Parathyroid adenoma (tissue), 2 donors: ENCODE results near the gene PHF12.

Experiments used
- H2AFZ ChIP-seq: fragments of 300-600 bp; sonication (generic); one replicate; pipeline ENCODE4 v1.7.0; 2017; ENCODE audit warnings: antibody characterized with exemption, mild to moderate bottlenecking
- H3K27ac ChIP-seq: fragments of 300-600 bp; sonication (generic); one replicate; pipeline ENCODE4 v1.7.0; 2017
- H3K27me3 ChIP-seq: fragments of 300-600 bp; sonication (generic); one replicate; pipeline ENCODE4 v1.7.0; 2017; ENCODE audit warnings: low read length; ENCODE audit not compliant: control insufficient read depth, insufficient read depth
- H3K36me3 ChIP-seq: fragments of 300-600 bp; sonication (generic); one replicate; pipeline ENCODE4 v1.7.0; 2017; ENCODE audit warnings: low read length; ENCODE audit not compliant: control insufficient read depth, insufficient read depth
- H3K4me1 ChIP-seq: fragments of 300-600 bp; sonication (generic); one replicate; pipeline ENCODE4 v1.7.0; 2017; ENCODE audit warnings: control low read depth
- H3K4me2 ChIP-seq: fragments of 300-600 bp; sonication (generic); one replicate; pipeline ENCODE4 v1.7.0; 2017; ENCODE audit warnings: low read length
- H3K4me3 ChIP-seq: fragments of 300-600 bp; sonication (generic); one replicate; pipeline ENCODE4 v1.7.0; 2017; ENCODE audit warnings: low read depth, low read length
- H3K79me2 ChIP-seq: fragments of 300-600 bp; sonication (generic); one replicate; pipeline ENCODE4 v1.7.0; 2017; ENCODE audit warnings: control low read depth
- H3K9ac ChIP-seq: fragments of 300-600 bp; sonication (generic); one replicate; pipeline ENCODE4 v1.7.0; 2017; ENCODE audit warnings: mild to moderate bottlenecking
- H3K9me3 ChIP-seq: fragments of 300-600 bp; sonication (generic); one replicate; pipeline ENCODE4 v1.7.0; 2017; ENCODE audit warnings: low read length; ENCODE audit not compliant: control insufficient read depth
- TF ChIP-seq, protein P1 (sequence below): fragments of 300-600 bp; sonication (generic); IDR thresholded peaks from one replicate; pipeline ENCODE4 v1.7.0; 2017; ENCODE audit warnings: antibody characterized with exemption, mild to moderate bottlenecking
- donor health status: primary hyperparathyroidism.

The PHF12 gene

DNA sequence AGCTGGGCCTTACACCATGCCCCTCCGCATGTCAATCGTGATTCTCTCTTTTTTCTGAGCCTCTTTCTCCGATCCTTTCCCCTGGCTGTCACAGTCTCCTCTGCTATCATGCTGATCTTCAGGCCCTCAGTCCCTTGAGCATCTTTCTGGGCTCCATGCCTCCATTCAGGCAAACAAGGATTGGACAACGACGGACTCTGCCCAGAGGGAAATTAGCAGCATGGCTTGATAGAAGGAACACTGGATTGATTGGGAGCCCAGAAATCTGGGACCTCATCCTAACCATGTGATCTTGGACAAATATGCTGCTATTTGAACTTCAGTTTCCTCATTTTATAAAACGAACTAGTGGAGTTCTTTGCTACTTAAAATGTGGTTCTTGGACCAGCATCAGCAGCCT lies 19.6 kb upstream of the PHF12 start:
- Histone ChIP-seq H3K9ac (no peak overlapping the region), H3K9me3 (no peaks in the 10 kb centered on the region), H3K4me1 (peaks cover 13% of the 10 kb centered on the region), H3K4me3 (no peak overlapping the region), H3K36me3 (no peaks in the 10 kb centered on the region), H3K27me3 (no peaks in the 10 kb centered on the region), H2AFZ (no peak overlapping the region), H3K79me2 (no peaks in the 10 kb centered on the region), H3K27ac (no peak overlapping the region), H3K4me2 (no peak overlapping the region)
- TF ChIP-seq, protein P1, sequence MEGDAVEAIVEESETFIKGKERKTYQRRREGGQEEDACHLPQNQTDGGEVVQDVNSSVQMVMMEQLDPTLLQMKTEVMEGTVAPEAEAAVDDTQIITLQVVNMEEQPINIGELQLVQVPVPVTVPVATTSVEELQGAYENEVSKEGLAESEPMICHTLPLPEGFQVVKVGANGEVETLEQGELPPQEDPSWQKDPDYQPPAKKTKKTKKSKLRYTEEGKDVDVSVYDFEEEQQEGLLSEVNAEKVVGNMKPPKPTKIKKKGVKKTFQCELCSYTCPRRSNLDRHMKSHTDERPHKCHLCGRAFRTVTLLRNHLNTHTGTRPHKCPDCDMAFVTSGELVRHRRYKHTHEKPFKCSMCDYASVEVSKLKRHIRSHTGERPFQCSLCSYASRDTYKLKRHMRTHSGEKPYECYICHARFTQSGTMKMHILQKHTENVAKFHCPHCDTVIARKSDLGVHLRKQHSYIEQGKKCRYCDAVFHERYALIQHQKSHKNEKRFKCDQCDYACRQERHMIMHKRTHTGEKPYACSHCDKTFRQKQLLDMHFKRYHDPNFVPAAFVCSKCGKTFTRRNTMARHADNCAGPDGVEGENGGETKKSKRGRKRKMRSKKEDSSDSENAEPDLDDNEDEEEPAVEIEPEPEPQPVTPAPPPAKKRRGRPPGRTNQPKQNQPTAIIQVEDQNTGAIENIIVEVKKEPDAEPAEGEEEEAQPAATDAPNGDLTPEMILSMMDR: no peak

DNA sequence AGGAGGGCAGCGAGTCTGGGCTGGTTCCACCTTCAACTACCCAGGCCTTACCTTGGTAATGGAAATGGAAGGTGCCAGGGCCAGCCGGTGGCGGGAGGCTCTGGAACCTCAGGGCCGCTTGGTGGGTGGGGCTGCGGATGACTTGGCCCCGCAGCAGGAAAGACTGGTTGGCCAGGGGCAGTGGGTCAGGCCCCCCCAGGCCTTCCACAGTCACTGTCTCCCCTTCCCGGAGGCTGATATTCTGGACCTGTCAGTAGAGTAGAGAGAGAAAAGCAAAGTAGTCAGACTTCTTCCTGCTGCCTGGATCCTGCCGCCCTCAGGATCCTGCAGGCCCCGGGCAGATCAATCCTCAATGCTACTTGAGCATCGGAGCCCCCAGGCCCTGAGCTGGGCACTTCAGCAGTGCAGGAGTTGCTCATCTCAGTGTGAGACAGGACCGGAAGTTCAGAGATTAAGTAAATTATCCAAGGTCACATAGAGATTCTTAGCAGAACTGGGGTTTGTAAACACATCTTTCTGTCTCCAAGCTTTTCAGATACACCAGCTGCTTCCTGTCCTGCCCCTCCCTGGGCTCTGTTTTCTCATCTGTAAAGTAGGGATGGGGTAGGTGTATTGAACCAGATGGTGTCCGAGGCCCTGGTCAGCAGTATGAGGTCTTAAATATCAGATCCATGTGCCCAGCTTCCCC lies 18.5 kb upstream of the PHF12 start:
- H3K27me3 ChIP-seq: no peaks in the 10 kb centered on the region
- no peak overlapping the region for H3K27ac ChIP-seq
- no peaks in the 10 kb centered on the region for H3K36me3 ChIP-seq
- H3K79me2 ChIP-seq: no peaks in the 10 kb centered on the region
- H3K4me2 ChIP-seq: no peak overlapping the region
- H2AFZ ChIP-seq: no peak overlapping the region
- no peaks in the 10 kb centered on the region for H3K9me3 ChIP-seq
- no peak overlapping the region for H3K9ac ChIP-seq
- no peak overlapping the region for H3K4me3 ChIP-seq
- TF ChIP-seq, protein P1: no peak
- H3K4me1 ChIP-seq: peaks cover 13% of the 10 kb centered on the region

DNA sequence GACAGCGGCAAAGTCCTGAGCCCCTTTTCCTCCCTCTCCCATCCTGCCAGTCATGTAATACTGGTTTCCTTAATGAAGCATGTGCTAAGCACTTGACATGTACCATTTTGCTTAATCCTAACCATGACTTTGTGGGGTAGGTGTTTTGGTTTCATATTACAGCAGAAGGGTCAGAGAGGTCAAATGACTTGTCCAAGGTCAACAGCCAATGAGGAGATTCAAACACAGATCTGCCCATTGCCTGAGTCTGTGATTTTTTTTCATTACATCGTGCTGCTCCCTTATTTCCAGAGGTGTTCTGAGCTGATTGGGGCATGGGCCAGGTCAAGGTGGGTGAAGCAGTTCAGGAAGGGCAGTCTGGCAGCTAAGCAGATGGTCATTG lies 17.6 kb upstream of the PHF12 start:
- Histone ChIP-seq H3K27ac (no peak overlapping the region), H3K36me3 (no peaks in the 10 kb centered on the region), H3K9me3 (no peaks in the 10 kb centered on the region), H3K9ac (no peak overlapping the region), H3K4me2 (no peak overlapping the region), H2AFZ (no peak overlapping the region), H3K4me1 (peaks cover 13% of the 10 kb centered on the region), H3K27me3 (no peaks in the 10 kb centered on the region), H3K4me3 (no peak overlapping the region), H3K79me2 (no peaks in the 10 kb centered on the region)
- TF ChIP-seq, protein P1: no peak

DNA sequence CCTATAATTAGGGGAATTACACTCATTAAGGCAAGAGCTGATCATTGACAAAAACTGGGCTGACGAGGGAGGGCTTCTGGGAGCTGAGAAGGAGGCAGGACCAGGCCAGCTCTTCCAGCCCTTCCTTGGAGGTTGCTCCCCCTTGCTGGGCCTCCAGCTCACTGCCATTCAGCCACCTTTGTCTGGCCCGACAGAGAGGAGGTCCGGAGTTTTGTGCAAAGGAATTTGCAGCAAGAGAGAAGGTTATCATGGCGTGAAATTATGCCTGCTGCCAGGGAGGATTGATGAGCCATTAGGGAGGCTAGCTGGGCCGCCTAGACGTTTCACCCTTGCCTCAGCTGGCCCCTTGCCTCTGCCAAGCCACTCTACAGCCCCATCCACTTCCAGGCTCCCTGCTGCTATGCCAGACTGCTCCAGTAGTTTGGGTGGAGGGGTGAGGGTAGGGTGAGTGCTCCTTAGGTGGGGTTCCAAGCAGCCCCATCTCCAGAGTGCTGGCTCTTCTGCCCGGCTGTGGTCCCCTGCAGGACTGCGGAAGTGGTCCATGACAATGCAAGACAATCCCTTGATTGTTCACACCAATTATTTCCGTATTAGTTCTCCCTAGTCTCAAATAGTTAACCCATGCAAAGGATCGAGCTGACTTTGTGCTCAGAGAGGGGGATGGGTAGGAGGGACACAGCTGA lies 17.1 kb upstream of the PHF12 start:
- Histone ChIP-seq H3K79me2 (no peaks in the 10 kb centered on the region), H3K9ac (no peak overlapping the region), H3K4me1 (peaks cover 13% of the 10 kb centered on the region)

More for the DNA sequence above, 17.1 kb upstream of the PHF12 start:
- H3K27me3 ChIP-seq: no peaks in the 10 kb centered on the region
- H3K27ac ChIP-seq: no peak overlapping the region
- peak overlapping the region; percentile 59 for H2AFZ ChIP-seq
- H3K4me3 ChIP-seq: no peak overlapping the region
- peak overlapping the region; percentile 23 for H3K4me2 ChIP-seq
- no peaks in the 10 kb centered on the region for H3K36me3 ChIP-seq
- no peaks in the 10 kb centered on the region for H3K9me3 ChIP-seq
- TF ChIP-seq, protein P1: no peak
